Umbilical cord (tissue), 2 donors: ENCODE data around the gene TBP. TPM values are rescaled to one million over a fixed set of nuclear protein-coding genes. Genes with fewer than 3 reads are reported as not detected.
A peak's percentile ranks its signal among the peaks of the same experiment; 100 is the strongest.
"Not testable (repeated sequence)": the region's sequence is repeated elsewhere in the genome, so short reads cannot be mapped to it uniquely, and the experiment has no call there.

Source experiments
- DNase-seq: peaks from one replicate; pipeline ENCODE4 v3.0.0-alpha.2; 2015; ENCODE audit warnings: low spot score
- total RNA-seq: library from RNA; depleted of rRNA; stranded (reverse); fragments of >200 nt; gene quantifications from one replicate; pipeline ENCODE4 v1.2.3, GENCODE V29; 2014; ENCODE audit warnings: low replicate concordance; ENCODE audit not compliant: insufficient read depth

The TBP gene
- total RNA-seq, result 15.9 TPM

- peak; percentile 99 for DNase-seq
Measured at GRCh38 chr6:170554013-170554795, at the start of gene TBP. Gene TBP (plus strand): TSS chr6:170554369. CDS start chr6:170557030, 2,661 bp downstream.

GRCh38 chr6:170504479-170504878 lies 49.7 kb upstream of the TBP start:
- DNase-seq, result no peak

GRCh38 chr6:170505306-170505705 lies 48.9 kb upstream of the TBP start:
- DNase-seq, result no peak

- DNase-seq, result no peak
Measured at GRCh38 chr6:170506446-170506845, 47.7 kb upstream of the TBP start.

GRCh38 chr6:170507728-170508127 lies 46.4 kb upstream of the TBP start:
- not testable (repeated sequence) for DNase-seq

- not testable (repeated sequence) for DNase-seq
Measured at GRCh38 chr6:170508275-170508674, 45.9 kb upstream of the TBP start.

GRCh38 chr6:170508892-170509722 lies 45.1 kb upstream of the TBP start:
- not testable (repeated sequence) for DNase-seq

- no peak for DNase-seq
Measured at GRCh38 chr6:170509723-170510018, 44.5 kb upstream of the TBP start.

- DNase-seq, result peak; percentile 22
Measured at GRCh38 chr6:170510631-170511030, 43.5 kb upstream of the TBP start.

- no peak for DNase-seq
Measured at GRCh38 chr6:170512249-170512648, 41.9 kb upstream of the TBP start.

GRCh38 chr6:170514908-170515307 lies 39.3 kb upstream of the TBP start:
- DNase-seq, result no peak

- DNase-seq, result peak; percentile 12
Measured at GRCh38 chr6:170516783-170517616, 37.2 kb upstream of the TBP start.

- no peak for DNase-seq
Measured at GRCh38 chr6:170522565-170523183, 31.5 kb upstream of the TBP start.

GRCh38 chr6:170523256-170524171 lies 30.7 kb upstream of the TBP start:
- no peak for DNase-seq

- no peak for DNase-seq
Measured at GRCh38 chr6:170524172-170524502, 30.0 kb upstream of the TBP start.

- DNase-seq, result no peak
Measured at GRCh38 chr6:170525795-170526194, 28.4 kb upstream of the TBP start.

GRCh38 chr6:170527995-170528394 lies 26.2 kb upstream of the TBP start:
- DNase-seq, result not testable (repeated sequence)

GRCh38 chr6:170529839-170530469 lies 24.2 kb upstream of the TBP start:
- peak; percentile 79 for DNase-seq

GRCh38 chr6:170532867-170533488 lies 21.2 kb upstream of the TBP start:
- no peak for DNase-seq

- no peak for DNase-seq
Measured at GRCh38 chr6:170533792-170534191, 20.4 kb upstream of the TBP start.
